SIG-M5 treated with dmso at 0.1 percent for 504 hours (cell line): Measurements from ENCODE around the gene CEP63.

Experiments
- DNase-seq: peaks from one replicate; lab custom pipeline; 2025; ENCODE audit not compliant: unreplicated experiment; lab: John Stamatoyannopoulos, UW

Gene CEP63

GRCh38 chr3:134466331-134466730 is 19.5 kb upstream of the CEP63 start:
- DNase-seq = no peak

- no peak for DNase-seq
These were observed 17.3 kb upstream of the CEP63 start for GRCh38 chr3:134468519-134468918.

DNA sequence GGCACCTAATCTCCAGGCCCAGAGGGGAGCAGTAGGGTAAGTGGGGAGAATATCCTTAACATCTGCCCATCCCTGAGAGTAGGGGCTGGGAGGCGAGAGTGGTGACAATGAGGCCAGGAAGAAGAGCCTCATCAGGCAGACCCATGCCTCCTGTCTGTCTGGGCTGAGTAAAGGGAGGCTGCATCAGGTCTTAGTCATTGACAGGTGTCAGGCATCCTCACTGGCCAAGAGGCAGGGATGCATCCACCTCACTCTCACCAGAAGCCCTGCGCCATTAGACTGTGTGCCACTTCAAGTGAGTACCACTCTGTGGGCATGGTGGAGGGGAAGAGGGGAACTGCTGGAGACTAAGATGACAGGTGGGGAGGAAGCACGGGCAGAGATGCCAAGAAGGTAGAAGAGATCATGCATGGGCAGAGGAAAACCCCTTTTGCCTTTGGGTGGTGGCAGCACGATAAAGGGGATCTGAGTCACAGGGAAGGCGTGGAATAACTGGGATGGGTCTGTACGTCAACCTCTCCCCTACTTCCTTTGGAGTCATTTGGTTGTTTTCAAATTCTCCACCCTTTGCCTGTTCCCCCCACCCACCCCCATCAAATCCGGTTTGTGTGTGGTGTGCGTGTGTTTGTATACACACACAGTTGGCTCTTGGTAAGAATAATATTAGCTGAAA is 14.2 kb upstream of the CEP63 start:
- no peak for DNase-seq

GRCh38 chr3:134472831-134473230 is 13.0 kb upstream of the CEP63 start:
- no peak for DNase-seq

- peak; percentile 69 for DNase-seq
These were observed 11.8 kb upstream of the CEP63 start for GRCh38 chr3:134473868-134474546.

DNA sequence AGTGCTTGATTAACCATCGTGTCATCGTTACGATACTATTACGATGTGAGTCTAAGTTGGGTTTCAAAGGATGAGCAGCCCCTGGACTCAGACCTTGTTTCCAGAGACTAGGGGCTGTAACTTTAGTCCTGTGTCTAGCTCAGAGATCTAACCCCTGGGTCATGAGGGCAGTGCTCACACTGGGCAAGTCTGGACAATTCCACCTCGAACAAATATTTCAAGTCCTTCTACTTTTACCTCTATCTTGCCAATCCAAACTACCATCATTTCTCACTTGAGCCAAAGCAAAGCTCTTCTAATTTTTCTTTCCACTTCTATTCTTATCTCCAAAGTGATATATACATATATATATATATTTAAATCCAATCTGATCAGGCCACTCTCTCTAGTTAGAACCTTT is 10.9 kb upstream of the CEP63 start:
- no peak for DNase-seq

DNA sequence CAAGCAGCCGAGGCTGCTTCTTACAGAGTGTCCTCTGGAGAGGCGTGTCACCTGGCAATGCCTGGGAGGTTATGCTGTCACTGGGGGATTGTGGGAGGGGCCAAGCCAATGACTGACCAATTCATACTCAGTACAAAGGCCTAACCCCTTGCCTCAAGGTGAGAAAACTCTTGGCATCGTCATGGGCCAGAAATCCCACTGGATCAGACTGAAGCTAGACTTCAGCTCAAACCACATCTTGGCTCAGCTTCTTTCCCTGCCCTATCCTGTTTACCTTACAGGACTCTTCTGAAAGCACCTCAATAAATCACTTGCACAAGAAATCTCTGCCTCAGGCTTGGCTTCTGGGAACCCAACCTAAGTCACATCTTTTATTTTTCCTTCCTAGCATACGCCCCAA is 9.6 kb upstream of the CEP63 start:
- DNase-seq = no peak

- no peak for DNase-seq
These were observed 8.9 kb upstream of the CEP63 start for GRCh38 chr3:134477002-134477401.

DNA sequence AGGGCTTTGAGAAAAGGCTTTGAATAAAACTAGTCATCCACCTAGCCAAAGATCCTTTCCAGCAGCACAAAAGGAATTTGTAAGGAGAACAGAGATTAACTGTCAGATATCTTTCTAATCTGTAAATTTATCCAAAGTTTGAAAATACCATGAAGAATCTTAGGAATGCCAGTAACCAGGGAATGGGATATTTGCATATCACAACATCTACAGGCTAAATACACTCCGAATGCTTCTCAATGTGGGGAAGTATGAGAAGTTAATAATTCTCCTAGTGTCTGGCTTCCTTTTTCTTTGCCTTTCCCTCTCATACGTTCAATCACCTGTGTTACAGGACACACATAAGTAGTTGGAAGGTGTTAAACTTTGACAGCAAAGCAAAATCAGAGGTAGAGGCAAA is 7.9 kb upstream of the CEP63 start:
- DNase-seq = no peak

GRCh38 chr3:134480546-134480945 is 5.3 kb upstream of the CEP63 start:
- no peak for DNase-seq

DNA sequence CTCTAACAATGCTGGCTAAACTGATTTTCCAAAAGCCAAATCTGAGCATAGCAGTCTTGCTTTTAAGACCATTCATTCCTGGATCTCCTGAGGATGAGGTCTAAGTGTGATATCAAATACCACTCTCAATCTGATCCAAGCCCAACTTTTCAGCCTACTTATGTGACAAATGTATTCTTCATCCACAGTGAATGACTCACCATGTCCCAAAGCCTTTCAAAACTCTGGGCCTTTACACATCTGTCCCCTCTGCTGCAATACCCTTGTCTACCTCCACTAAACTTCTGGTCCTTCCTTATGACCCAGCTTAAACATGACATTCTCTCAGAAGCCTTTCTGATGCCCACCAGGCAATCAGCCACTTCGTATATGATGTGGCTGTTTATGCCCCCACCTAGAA is 4.7 kb upstream of the CEP63 start:
- DNase-seq = no peak

- no peak for DNase-seq
These were observed 3.2 kb upstream of the CEP63 start for GRCh38 chr3:134482622-134483021.

GRCh38 chr3:134483195-134483900 is 2.5 kb upstream of the CEP63 start:
- no peak for DNase-seq

DNA sequence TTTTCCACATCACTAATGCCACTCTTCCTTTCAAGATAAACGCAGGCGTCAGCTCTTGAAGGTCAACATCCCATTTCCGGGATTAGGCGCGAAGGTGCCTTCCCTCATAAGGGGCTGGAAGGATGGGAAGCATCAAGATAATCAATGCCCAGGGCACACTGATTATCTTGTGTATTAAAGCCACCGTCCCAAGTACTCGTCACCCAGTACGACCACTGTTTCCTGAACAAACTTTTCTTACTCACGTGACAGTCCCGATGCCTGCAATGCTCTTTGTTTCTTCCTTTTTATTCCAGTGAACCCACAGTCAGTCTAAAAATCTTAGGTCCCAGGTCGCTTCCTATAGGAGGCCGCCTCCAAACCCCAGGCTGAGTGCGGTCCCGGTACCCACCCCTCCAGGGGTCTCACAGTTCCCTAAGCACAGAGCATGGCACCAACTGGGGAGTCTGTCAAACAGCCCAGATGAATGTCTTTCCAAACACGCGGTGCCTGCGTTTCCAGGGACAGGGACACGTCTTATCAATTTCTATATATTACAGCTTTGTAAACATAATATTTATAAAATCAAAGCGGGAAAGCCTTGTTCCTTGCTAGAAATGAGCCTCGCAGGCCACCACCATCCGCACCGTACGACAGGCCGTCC is 661 bp upstream of the CEP63 start:
- DNase-seq = peak; percentile 51

- DNase-seq = peak; percentile 41
These were observed 752 bp downstream of the CEP63 start for GRCh38 chr3:134486577-134487041.

- peak; percentile 90 for DNase-seq
These were observed 1.5 kb downstream of the CEP63 start for GRCh38 chr3:134487406-134487805.

DNA sequence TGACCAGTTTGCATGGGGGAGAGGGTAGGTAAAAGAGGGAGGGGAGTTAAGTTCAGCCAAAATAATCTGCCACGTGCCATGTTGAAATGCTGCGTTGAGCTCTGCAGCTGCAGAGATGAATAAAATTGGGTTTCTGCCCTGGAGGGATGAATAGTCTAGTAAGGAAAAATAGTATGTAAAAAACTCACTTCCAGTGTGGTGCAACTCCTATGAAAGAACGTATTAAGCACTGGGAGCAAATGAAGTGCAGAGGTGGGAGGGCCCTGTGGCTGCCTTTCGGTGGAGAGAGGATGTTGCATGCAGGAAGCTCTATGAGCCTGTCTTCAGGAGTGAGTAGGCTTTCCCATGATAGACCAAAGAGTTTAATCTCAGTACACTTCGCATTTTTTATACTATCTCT is 8.6 kb downstream of the CEP63 start:
- DNase-seq = peak; percentile 30

DNA sequence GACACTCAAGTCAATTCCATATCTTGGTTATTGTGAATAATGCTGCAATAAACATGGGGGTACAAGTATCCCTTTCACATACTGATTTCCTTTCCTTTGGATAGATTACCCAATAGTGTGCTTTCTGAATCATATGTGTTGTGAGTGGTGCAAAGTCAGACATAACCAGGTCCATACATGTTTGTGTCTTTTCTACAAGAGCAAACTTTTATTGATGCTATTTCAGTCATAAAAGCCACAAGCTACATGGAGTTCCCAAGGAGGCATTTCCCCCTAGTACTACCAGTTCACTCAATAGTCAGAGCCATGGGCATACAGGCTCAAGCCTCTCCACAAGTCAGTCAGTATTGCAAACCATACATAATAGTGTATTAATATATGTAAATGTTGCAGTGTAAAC is 10.1 kb downstream of the CEP63 start:
- DNase-seq = no peak

GRCh38 chr3:134496471-134497071 is 10.7 kb downstream of the CEP63 start:
- no peak for DNase-seq

GRCh38 chr3:134503266-134503665 is 17.4 kb downstream of the CEP63 start:
- no peak for DNase-seq

- no peak for DNase-seq
These were observed 18.3 kb downstream of the CEP63 start for GRCh38 chr3:134504132-134504531.
